GM19193 (cell line): ENCODE measurements around the gene SLC44A3.

Source experiments
- POLR2A ChIP-seq: IDR thresholded peaks from 4 replicates; pipeline ENCODE4 v1.6.1; 2011; ENCODE audit not compliant: insufficient read depth, insufficient read length; ENCODE audit errors: extremely low read depth

Gene SLC44A3

DNA sequence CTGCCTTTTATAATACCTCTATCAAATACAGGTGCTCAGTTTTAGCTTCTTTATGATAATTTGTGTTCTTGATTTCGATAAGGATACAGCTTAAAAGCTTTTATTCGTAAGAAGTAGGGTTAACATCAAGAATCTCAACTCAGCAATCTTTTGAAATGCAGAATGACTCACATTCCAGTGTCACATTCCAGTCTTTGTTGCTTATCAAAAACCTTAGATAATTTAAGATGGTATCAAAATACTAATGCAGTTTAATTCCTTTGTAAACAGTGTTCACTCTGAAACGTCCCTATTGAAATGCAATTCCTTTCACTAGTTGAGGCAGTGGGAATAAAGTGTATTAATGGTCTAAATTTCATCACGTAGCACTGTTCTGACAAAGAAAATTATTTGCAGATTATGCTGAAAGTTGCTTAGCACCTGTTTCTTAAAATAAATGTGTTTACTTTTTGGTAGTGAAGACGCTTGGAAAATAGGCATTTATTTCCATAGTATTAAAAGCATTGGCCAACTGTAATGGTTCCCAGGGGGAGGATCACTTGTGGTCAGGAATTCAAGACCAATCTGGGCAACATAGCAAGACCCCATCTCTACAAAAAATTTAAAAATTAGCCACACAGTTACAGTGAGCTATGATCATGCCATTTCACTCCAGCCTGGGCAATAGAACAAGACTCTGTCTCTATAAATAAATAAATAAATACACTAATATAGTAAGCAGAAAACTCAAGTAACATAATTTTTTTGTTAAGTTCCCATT, 116.9 kb downstream of the SLC44A3 start:
- TF ChIP-seq POLR2A = no peak

DNA sequence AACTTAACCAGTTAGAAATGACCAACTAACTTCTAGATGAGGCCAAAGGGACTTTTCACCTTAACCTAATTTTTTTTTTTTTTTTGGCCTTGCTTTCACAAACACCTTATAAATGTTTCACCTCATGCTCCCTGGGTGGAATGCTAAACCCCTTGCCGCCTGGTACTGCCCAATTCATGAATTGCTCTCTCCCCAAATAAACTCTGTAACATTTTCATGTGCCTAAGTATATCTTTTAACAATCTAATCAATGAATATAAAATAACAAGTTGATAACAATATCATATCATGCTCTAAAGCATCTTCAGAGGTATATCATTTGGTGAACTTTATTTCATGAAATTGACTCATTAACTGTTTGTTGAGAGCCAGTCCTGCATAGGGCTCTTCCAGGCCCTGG, 117.7 kb downstream of the SLC44A3 start:
- TF ChIP-seq POLR2A = no peak

DNA sequence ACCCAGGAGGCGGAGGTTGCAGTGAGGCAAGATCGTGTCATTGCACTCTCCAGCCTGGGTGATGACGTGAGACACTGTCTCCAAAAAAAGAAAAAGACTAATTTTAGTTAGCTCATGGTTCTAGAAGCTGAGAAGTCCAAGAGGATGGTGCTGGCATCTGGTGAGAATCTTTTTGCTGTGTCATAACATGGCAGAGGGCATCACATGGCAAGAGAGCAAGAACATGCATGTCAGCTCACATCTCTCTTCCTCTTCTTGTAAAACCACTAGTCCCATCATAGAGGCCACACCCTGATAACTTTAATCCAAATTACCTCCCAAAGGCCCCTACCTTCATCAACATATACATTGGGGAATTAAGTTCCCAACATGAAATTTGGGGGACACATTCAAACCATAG, 120.6 kb downstream of the SLC44A3 start:
- no peak for TF ChIP-seq POLR2A

DNA sequence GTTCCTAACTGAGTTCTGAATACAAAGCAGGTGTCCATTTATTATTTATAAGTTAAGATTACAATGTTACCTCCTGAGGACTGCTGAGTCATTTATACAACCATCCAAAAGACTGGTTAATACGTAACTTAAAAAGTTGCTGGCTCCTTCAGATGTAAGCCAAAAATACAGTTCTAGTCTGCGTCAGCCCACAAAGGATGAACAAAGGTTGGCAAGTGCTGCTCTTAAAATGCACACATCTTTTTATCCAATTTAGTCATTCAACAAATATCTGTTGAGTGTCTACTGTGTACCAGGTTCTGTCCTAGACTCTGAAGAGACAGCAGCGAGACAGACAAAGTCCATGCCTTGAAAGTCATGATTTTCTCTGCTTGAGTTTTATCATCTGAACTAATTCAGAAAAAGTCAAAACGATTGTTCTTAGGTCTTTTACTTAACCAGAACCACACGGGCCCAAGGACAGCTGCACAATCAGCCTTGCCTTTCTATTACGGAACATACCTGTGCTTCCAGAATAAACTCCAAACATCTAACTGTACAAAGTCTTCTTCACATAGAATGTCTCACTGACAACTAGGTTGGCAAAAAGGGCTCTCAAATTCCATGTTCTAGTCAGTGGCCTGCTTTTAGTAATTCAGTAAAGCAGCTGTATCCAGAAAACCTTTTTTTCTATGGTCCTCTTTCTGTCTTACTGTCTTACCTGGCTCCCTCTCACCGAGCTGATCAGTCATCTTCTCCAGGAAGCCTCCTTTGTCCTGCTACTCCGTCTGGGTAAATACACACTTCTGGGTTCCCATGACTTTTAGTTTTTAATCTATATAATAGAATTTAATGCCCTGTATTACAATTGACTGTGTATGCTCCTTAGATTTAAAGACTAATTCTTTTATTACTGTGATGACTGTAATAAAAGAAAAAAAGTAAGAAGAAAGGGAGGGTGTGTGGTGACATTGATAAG, 122.3 kb downstream of the SLC44A3 start:
- no peak for TF ChIP-seq POLR2A
